Thyroid gland (tissue), 4 donors: Measurements from ENCODE around the gene DNAJC8.

ENCODE experiments used
- POLR2A ChIP-seq, 2 donors: fragments of 450-650 bp; IDR thresholded peaks; one replicate each; pipeline ENCODE4 v1.6.1; 2017; ENCODE audit warnings: antibody characterized with exemption in 2 of 2, mild to moderate bottlenecking in 2 of 2, moderate library complexity in 1 of 2
- TF ChIP-seq, protein P1 (sequence below), 6 experiments: fragments of 200-600 bp in 3 of 6; fragments of 450-650 bp in 3 of 6; sonication (generic) in 3 of 6; IDR thresholded peaks; one replicate each; pipeline ENCODE4 v1.5.1; 2016 to 2019; ENCODE audit warnings: antibody characterized with exemption in 6 of 6, mild to moderate bottlenecking in 2 of 6, inconsistent platforms in 1 of 6, moderate library complexity in 1 of 6

DNA sequence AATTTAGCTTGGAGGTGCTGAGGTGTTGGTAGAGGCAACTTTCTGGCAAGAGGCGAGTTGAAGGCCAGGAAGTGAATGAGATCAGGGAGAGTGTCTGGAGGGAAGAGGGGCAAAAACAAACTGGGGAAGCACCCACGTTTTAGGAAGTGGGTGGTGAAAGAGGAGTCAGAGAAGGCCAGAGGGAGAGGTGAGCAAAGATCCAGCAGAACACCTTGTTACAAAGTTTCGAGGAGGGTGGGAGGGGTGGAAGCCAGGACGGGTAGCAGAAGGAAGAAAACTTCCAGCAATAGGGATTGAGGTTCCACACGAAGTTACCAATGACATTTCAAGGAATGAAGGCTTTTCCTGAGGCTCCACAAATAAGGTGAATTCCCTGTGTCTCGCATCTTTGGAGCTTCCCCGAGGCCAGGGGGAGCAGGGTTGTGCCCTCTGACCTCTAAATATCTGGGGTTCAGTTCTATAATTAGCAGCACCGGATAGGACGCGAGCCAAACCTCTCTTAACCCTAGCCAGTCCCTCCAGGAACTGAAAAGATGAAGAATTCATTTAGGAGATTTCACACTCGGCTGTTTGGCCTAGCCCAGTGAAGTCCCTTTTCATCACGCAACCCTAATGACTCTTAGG is 25.9 kb upstream of the DNAJC8 start:
- TF ChIP-seq, protein P1, sequence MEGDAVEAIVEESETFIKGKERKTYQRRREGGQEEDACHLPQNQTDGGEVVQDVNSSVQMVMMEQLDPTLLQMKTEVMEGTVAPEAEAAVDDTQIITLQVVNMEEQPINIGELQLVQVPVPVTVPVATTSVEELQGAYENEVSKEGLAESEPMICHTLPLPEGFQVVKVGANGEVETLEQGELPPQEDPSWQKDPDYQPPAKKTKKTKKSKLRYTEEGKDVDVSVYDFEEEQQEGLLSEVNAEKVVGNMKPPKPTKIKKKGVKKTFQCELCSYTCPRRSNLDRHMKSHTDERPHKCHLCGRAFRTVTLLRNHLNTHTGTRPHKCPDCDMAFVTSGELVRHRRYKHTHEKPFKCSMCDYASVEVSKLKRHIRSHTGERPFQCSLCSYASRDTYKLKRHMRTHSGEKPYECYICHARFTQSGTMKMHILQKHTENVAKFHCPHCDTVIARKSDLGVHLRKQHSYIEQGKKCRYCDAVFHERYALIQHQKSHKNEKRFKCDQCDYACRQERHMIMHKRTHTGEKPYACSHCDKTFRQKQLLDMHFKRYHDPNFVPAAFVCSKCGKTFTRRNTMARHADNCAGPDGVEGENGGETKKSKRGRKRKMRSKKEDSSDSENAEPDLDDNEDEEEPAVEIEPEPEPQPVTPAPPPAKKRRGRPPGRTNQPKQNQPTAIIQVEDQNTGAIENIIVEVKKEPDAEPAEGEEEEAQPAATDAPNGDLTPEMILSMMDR (IDR thresholded peaks at IDR 0.05): no peak
- TF ChIP-seq POLR2A (IDR thresholded peaks at IDR 0.05): no peak
